AG09309 (cell line): ENCODE results near the gene CBARP.

ENCODE experiments used
- DNase-seq: peaks from one replicate; pipeline ENCODE4 v3.0.0-alpha.2; 2010; ENCODE audit warnings: low read depth
- H3K4me3 ChIP-seq: 2 replicates; pipeline ENCODE4 v1.5.1; 2011; ENCODE audit warnings: mild to moderate bottlenecking, low read depth, low read length, moderate library complexity; ENCODE audit not compliant: control insufficient read depth
- TF ChIP-seq, protein P1 (sequence below): IDR thresholded peaks from 2 replicates; pipeline ENCODE4 v1.5.1; 2011; ENCODE audit warnings: mild to moderate bottlenecking, low read depth, low read length, inconsistent platforms; ENCODE audit not compliant: insufficient read depth, control insufficient read depth; ENCODE audit errors: missing control alignments

The CBARP gene

DNA sequence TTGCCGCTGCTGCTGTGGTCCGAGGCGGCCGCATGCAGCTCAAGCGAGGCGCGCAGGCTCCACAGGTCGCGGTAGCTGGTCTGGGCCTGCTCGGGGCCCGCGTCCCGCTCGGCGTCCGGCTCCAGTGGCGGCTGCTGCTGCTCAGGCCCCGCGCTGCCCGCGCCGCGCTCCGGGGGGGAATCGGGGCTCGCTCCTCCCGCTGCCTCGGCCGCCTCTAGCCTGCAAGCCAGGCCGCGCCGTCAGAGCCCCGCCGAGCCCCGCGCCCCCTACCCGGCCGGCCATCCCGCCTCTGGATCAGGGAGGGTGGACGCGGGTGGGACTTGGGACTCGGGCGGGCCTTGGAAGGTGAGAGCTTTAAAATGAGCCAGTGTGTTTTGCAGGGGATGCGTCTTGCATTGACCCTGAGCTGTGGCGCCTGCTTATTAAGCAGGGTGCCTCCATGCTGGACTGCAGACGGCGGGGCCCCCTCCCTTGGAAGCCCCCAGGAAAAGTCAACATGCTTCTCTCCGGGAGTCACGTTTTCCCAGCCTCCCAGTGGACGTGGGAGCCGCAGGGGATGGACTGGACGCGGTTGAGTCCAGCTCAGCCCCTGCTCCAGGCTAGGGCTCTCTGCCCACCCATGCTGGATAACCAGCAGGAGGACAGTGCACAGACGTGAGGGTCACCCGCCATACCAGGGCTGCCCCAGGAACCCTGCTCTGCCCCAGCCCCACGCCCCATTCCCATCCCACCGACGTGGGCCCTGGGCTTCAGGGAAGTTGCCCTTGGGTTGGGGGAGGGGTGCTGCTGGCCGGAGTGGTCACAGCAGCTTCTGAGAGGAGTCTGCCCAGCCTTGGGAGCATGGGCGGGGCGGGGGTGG is 7.7 kb downstream of the CBARP start:
- DNase-seq: no peak
- TF ChIP-seq, protein P1, sequence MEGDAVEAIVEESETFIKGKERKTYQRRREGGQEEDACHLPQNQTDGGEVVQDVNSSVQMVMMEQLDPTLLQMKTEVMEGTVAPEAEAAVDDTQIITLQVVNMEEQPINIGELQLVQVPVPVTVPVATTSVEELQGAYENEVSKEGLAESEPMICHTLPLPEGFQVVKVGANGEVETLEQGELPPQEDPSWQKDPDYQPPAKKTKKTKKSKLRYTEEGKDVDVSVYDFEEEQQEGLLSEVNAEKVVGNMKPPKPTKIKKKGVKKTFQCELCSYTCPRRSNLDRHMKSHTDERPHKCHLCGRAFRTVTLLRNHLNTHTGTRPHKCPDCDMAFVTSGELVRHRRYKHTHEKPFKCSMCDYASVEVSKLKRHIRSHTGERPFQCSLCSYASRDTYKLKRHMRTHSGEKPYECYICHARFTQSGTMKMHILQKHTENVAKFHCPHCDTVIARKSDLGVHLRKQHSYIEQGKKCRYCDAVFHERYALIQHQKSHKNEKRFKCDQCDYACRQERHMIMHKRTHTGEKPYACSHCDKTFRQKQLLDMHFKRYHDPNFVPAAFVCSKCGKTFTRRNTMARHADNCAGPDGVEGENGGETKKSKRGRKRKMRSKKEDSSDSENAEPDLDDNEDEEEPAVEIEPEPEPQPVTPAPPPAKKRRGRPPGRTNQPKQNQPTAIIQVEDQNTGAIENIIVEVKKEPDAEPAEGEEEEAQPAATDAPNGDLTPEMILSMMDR: no peak
- H3K4me3 ChIP-seq: no peak overlapping the region

DNA sequence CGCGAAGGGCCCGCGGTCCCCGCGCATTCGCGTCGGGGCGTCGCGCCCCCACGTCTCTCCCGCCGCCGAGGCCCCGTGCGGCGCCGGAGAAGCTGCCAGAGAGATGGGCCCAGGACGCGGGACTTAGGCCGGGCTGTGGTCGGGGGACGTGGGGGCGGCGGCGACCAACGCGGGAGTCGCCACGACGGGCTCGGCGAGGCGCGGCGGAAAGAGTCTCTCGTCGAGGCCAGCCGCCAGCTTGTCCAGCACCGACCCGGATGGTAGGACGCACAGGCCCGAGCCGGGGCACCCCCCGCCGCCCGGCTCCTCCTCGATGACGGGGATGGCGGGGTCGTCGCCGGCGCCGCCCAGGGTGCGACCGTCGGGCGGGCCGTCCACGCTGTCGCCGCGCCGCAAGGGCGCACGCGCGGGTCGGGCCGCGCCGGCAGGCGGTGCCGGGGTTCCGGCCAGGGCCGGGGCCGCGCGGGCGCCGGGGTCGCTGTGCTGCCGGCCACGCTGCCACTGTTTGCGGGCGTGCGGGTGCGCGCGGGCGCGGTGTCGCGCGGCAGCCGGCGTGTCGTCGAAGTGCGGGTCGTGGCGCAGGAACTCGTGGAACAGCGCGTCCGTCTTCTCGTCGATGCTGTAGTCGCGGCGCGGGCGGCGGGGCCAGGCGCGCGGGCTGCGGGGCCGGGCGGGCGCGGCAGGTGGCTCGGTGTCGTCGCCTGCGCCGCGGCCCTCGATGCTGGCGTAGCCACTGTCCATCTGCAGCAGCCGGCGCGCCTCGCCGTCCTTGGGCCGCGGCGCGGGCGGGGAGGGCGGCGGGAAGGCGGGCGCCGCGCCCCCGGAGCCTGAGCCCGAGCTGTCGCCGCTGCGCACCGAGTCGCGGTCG is 8.5 kb downstream of the CBARP start:
- no peak overlapping the region for H3K4me3 ChIP-seq
- no peak for DNase-seq
- TF ChIP-seq, protein P1: no peak

- TF ChIP-seq, protein P1: no peak
- H3K4me3 ChIP-seq: no peak overlapping the region
- DNase-seq: no peak
Observed at GRCh38 chr19:1228161-1228957, 9.4 kb downstream of the CBARP start.

- H3K4me3 ChIP-seq: no peak overlapping the region
- no peak for DNase-seq
- TF ChIP-seq, protein P1: no peak
Observed at GRCh38 chr19:1227304-1228054, 10.3 kb downstream of the CBARP start.

DNA sequence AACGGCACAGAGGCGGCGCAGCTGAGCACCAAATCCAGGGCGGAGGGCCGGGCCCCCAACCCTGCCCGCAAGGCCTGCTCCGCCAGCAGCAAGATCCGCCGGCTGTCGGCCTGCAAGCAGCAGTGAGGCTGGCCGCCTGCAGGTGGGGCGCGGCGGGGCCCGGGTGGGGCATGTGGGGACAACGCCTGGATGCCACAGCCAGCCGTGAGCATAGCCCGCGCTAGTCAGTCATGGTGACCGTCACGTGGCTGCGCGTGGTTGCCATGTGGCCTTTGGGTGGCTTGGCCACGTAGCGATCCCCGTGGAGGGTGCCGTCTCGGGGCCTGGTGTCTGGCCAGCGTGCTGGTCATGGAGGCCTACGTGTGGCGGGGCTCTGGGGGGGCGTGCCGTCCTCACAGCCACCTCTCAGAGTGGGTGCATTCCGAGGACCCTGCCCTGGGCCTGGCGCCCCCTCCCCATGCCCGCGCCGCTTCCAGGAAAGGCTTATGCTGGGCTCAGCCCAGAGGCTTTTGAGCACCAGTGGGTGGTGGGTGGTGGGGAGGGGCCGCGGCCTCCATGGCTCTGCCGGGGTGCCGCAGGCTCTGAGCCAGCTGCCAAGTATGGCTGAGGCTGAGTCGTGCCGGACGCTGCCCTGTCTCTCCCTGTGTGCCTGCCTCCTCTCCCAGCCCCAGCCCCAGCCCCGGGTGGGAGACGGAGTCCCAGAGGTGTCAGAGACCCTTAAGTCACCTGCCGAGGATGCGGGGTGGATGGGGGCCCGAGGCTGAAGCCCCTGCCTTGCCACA is 11.1 kb downstream of the CBARP start:
- DNase-seq: no peak
- no peak overlapping the region for H3K4me3 ChIP-seq
- TF ChIP-seq, protein P1: no peak
